HEK293 (cell line): Measurements from ENCODE around the gene IQCH.

Experiments
- CTCF ChIP-seq: fragments of 450-650 bp; formaldehyde crosslinking; IDR thresholded peaks from 2 replicates; pipeline ENCODE4 v1.5.1; 2016; ENCODE audit warnings: missing biosample characterization, missing genetic modification characterization
- RBAK ChIP-seq: fragments of 450-650 bp; formaldehyde crosslinking; IDR thresholded peaks from 2 replicates; pipeline ENCODE4 v1.5.1; 2016; ENCODE audit warnings: missing biosample characterization, missing genetic modification characterization
- REST ChIP-seq: fragments of 450-650 bp; formaldehyde crosslinking; IDR thresholded peaks from 2 replicates; pipeline ENCODE4 v1.5.1; 2016; ENCODE audit warnings: missing biosample characterization, missing genetic modification characterization
- ZNF221 ChIP-seq: fragments of 450-650 bp; formaldehyde crosslinking; IDR thresholded peaks from 2 replicates; pipeline ENCODE4 v1.5.1; 2017; ENCODE audit warnings: missing biosample characterization, missing genetic modification characterization, borderline replicate concordance
- ZNF488 ChIP-seq: fragments of 450-650 bp; formaldehyde crosslinking; IDR thresholded peaks from 2 replicates; pipeline ENCODE4 v1.5.1; 2016; ENCODE audit warnings: missing biosample characterization, missing genetic modification characterization
- ZNF629 ChIP-seq: fragments of 450-650 bp; formaldehyde crosslinking; IDR thresholded peaks from 2 replicates; pipeline ENCODE4 v1.5.1; 2017; ENCODE audit warnings: missing biosample characterization, missing genetic modification characterization
- ZNF670 ChIP-seq: fragments of 450-650 bp; formaldehyde crosslinking; IDR thresholded peaks from 2 replicates; pipeline ENCODE4 v1.5.1; 2016; ENCODE audit warnings: missing biosample characterization, missing genetic modification characterization, low read depth

- TF ChIP-seq ZNF670 (tag by site-specific recombination), result no peak
- TF ChIP-seq RBAK (tag by site-specific recombination), result no peak
- TF ChIP-seq ZNF488, result no peak
- no peak for TF ChIP-seq ZNF629 (tag by site-specific recombination)
- no peak for TF ChIP-seq ZNF221
- no peak for TF ChIP-seq REST (tag by site-specific recombination)
- no peak for TF ChIP-seq CTCF (tag by site-specific recombination)
These were observed 249.5 kb downstream of the IQCH start for GRCh38 chr15:67504056-67504455.
